HEK293 (cell line): Measurements from ENCODE around the gene NUDT3.
A peak's percentile ranks its signal among the peaks of the same experiment; 100 is the strongest.

Experiments
- CTCF ChIA-PET: fragments of 350-600 bp; formaldehyde crosslinking; extraction: SDS; loops from one replicate; lab custom pipeline; 2021; ENCODE audit warnings: antibody characterized with exemption; lab: Yijun Ruan, JAX
- POLR2A ChIA-PET: fragments of 300-600 bp; formaldehyde crosslinking; extraction: SDS; loops from one replicate; lab custom pipeline; 2020; ENCODE audit warnings: antibody characterized with exemption, inconsistent platforms; lab: Yijun Ruan, JAX
- H3K27ac ChIP-seq: fragments of 200-500 bp; sonication (Bioruptor generic); 2 replicates; pipeline ENCODE4 v1.5.1; 2014; ENCODE audit warnings: low read depth, low read length, control low read depth, inconsistent platforms; ENCODE audit errors: extremely low read depth
- H3K36me3 ChIP-seq, 2 experiments: fragments of 200-500 bp in 1 of 2; sonication (Bioruptor generic) in 1 of 2; 1 replicate in 1 of 2; 2 replicates in 1 of 2; pipeline ENCODE4 v1.5.1; 2014 to 2017; ENCODE audit warnings: inconsistent platforms in 2 of 2, low read length in 2 of 2; ENCODE audit not compliant: control insufficient read depth in 2 of 2, insufficient read depth in 1 of 2
- H3K4me1 ChIP-seq: fragments of 200-500 bp; sonication (Bioruptor generic); 2 replicates; pipeline ENCODE4 v1.5.1; 2014; ENCODE audit warnings: mild to moderate bottlenecking, low read length, inconsistent platforms; ENCODE audit not compliant: control insufficient read depth, insufficient read depth
- H3K4me3 ChIP-seq: 2 replicates; pipeline ENCODE4 v1.5.1; 2011; ENCODE audit warnings: low read depth, mild to moderate bottlenecking, control low read depth, low read length, moderate library complexity
- H3K9me3 ChIP-seq: fragments of 200-500 bp; sonication (Bioruptor generic); 2 replicates; pipeline ENCODE4 v1.5.1; 2014; ENCODE audit warnings: low read depth, low read length, inconsistent platforms; ENCODE audit not compliant: control insufficient read depth, insufficient read depth
- AEBP2 ChIP-seq: fragments of 450-650 bp; formaldehyde crosslinking; IDR thresholded peaks from 2 replicates; pipeline ENCODE4 v1.5.1; 2016; ENCODE audit warnings: missing biosample characterization, missing genetic modification characterization, borderline replicate concordance
- BCL11A ChIP-seq: fragments of 450-650 bp; formaldehyde crosslinking; IDR thresholded peaks from 2 replicates; pipeline ENCODE4 v1.5.1; 2016; ENCODE audit warnings: low read depth, missing biosample characterization, missing genetic modification characterization
- HIC1 ChIP-seq: fragments of 450-650 bp; formaldehyde crosslinking; IDR thresholded peaks from 2 replicates; pipeline ENCODE4 v1.5.1; 2016; ENCODE audit warnings: missing biosample characterization, missing genetic modification characterization
- IKZF3 ChIP-seq: fragments of 450-650 bp; IDR thresholded peaks from 2 replicates; pipeline ENCODE4 v1.5.0; 2018; ENCODE audit warnings: missing biosample characterization, mild to moderate bottlenecking, missing genetic modification characterization, moderate library complexity
- KLF16 ChIP-seq: fragments of 450-650 bp; formaldehyde crosslinking; IDR thresholded peaks from 2 replicates; pipeline ENCODE4 v1.5.1; 2017; ENCODE audit warnings: missing biosample characterization, missing genetic modification characterization
- OVOL3 ChIP-seq: fragments of 450-650 bp; formaldehyde crosslinking; IDR thresholded peaks from 2 replicates; pipeline ENCODE4 v1.5.1; 2016; ENCODE audit warnings: missing biosample characterization, missing genetic modification characterization
- PBX3 ChIP-seq: sonication (generic); formaldehyde crosslinking; IDR thresholded peaks from 2 replicates; pipeline ENCODE4 v1.8.1; 2022; ENCODE audit warnings: mild to moderate bottlenecking, moderate library complexity, missing genetic modification reagents
- PRDM10 ChIP-seq: fragments of 450-650 bp; formaldehyde crosslinking; IDR thresholded peaks from 2 replicates; pipeline ENCODE4 v1.5.1; 2016; ENCODE audit warnings: missing biosample characterization, missing genetic modification characterization
- SALL2 ChIP-seq: fragments of 450-650 bp; formaldehyde crosslinking; IDR thresholded peaks from 2 replicates; pipeline ENCODE4 v1.5.0; 2017; ENCODE audit warnings: missing biosample characterization, mild to moderate bottlenecking, missing genetic modification characterization, borderline replicate concordance
- SP2 ChIP-seq: fragments of 450-650 bp; formaldehyde crosslinking; IDR thresholded peaks from 2 replicates; pipeline ENCODE4 v1.5.1; 2016; ENCODE audit warnings: missing biosample characterization, missing genetic modification characterization
- ZBTB49 ChIP-seq: fragments of 450-650 bp; formaldehyde crosslinking; IDR thresholded peaks from 2 replicates; pipeline ENCODE4 v1.5.1; 2016; ENCODE audit warnings: missing biosample characterization, missing genetic modification characterization, low read depth
- ZNF10 ChIP-seq: fragments of 450-650 bp; formaldehyde crosslinking; IDR thresholded peaks from 2 replicates; pipeline ENCODE4 v1.5.1; 2017; ENCODE audit warnings: missing biosample characterization, missing genetic modification characterization
- ZNF211 ChIP-seq: fragments of 450-650 bp; formaldehyde crosslinking; IDR thresholded peaks from 2 replicates; pipeline ENCODE4 v1.5.1; 2016; ENCODE audit warnings: low read depth, missing biosample characterization, missing genetic modification characterization
- ZNF37A ChIP-seq: fragments of 450-650 bp; IDR thresholded peaks from 2 replicates; pipeline ENCODE4 v1.5.1; 2018; ENCODE audit warnings: missing biosample characterization, missing genetic modification characterization
- ZNF394 ChIP-seq: fragments of 450-650 bp; formaldehyde crosslinking; IDR thresholded peaks from 2 replicates; pipeline ENCODE4 v1.5.1; 2016; ENCODE audit warnings: missing biosample characterization, missing genetic modification characterization, mild to moderate bottlenecking, moderate library complexity, borderline replicate concordance
- ZNF433 ChIP-seq: fragments of 450-650 bp; formaldehyde crosslinking; IDR thresholded peaks from 2 replicates; pipeline ENCODE4 v1.5.1; 2016; ENCODE audit warnings: missing biosample characterization, missing genetic modification characterization, low read depth
- ZNF473 ChIP-seq: fragments of 450-650 bp; formaldehyde crosslinking; IDR thresholded peaks from 2 replicates; pipeline ENCODE4 v1.5.1; 2017; ENCODE audit warnings: missing biosample characterization, missing genetic modification characterization
- ZNF629 ChIP-seq: fragments of 450-650 bp; formaldehyde crosslinking; IDR thresholded peaks from 2 replicates; pipeline ENCODE4 v1.5.1; 2017; ENCODE audit warnings: missing biosample characterization, missing genetic modification characterization
- ZNF707 ChIP-seq: fragments of 450-650 bp; formaldehyde crosslinking; IDR thresholded peaks from 2 replicates; pipeline ENCODE4 v1.5.1; 2016; ENCODE audit warnings: missing biosample characterization, missing genetic modification characterization
- ZNF76 ChIP-seq: fragments of 450-650 bp; formaldehyde crosslinking; IDR thresholded peaks from 2 replicates; pipeline ENCODE4; 2016; ENCODE audit warnings: low read depth, missing biosample characterization, missing genetic modification characterization, borderline replicate concordance
- ZNF777 ChIP-seq: fragments of 450-650 bp; formaldehyde crosslinking; IDR thresholded peaks from 2 replicates; pipeline ENCODE4 v1.5.1; 2017; ENCODE audit warnings: missing biosample characterization, missing genetic modification characterization, borderline replicate concordance
- ZNF843 ChIP-seq: fragments of 450-650 bp; formaldehyde crosslinking; IDR thresholded peaks from 2 replicates; pipeline ENCODE4 v1.5.1; 2016; ENCODE audit warnings: missing biosample characterization, missing genetic modification characterization
- ZSCAN30 ChIP-seq: fragments of 450-650 bp; IDR thresholded peaks from 2 replicates; pipeline ENCODE4 v1.5.1; 2018; ENCODE audit warnings: missing biosample characterization, mild to moderate bottlenecking, missing genetic modification characterization, moderate library complexity

NUDT3 gene

GRCh38 chr6:34247481-34248197 is 144.8 kb downstream of the NUDT3 start (continued):
- TF ChIP-seq IKZF3 (tag by site-specific recombination) = peak; percentile 81
- TF ChIP-seq ZNF37A (tag by site-specific recombination) = no peak
- TF ChIP-seq PRDM10 (tag by site-specific recombination) = no peak
- no peak for TF ChIP-seq ZBTB49 (tag by site-specific recombination)
- TF ChIP-seq ZNF777 = no peak
- TF ChIP-seq SP2 (tag by site-specific recombination) = peak; percentile 23
- 0 out of 2 replicates have a peak, but pooled peaks have one; percentile 15 for TF ChIP-seq ZNF394 (tag by site-specific recombination)
- TF ChIP-seq OVOL3 = no peak

- H3K27ac ChIP-seq = no peak overlapping the region
- TF ChIP-seq AEBP2 (tag by site-specific recombination) (no peak), SP2 (tag by site-specific recombination) (peak; percentile 43; the same call in 1 of the 2 replicates), ZNF843 (tag by site-specific recombination) (no peak), KLF16 (no peak), SALL2 (tag by site-specific recombination) (no peak), ZNF76 (tag by site-specific recombination) (no peak), PBX3 (CRISPR knock-in tag) (no peak), ZSCAN30 (no peak), ZNF10 (peak; percentile 99), ZNF433 (tag by site-specific recombination) (no peak), BCL11A (tag by site-specific recombination) (peak; percentile 58; the same call in 1 of the 2 replicates), ZNF707 (no peak), ZNF473 (tag by site-specific recombination) (no peak), HIC1 (tag by site-specific recombination) (peak; percentile 92), ZNF211 (no peak), ZNF629 (tag by site-specific recombination) (0 out of 2 replicates have a peak, but pooled peaks have one; percentile 11)
Measured at GRCh38 chr6:34246563-34247391, 145.7 kb downstream of the NUDT3 start.

More at GRCh38 chr6:34246563-34247391, 145.7 kb downstream of the NUDT3 start:
- ChIA-PET POLR2A (interaction anchor here (0.5 to 4.5 kb wide), 3 partner anchors 168 to 262 kb away, joined by 3 to 54 read pairs (median 20); partner anchors contain the start of gene RPS10), CTCF (interaction anchor here (0.5 to 4.9 kb wide), 9 partner anchors 16 to 390 kb away, joined by 3 to 101 read pairs (median 5); no protein-coding TSS in a partner anchor)
- H3K4me1 ChIP-seq = peaks cover 3% of the 10 kb centered on the region; the same call in 1 of the 2 replicates
- H3K4me3 ChIP-seq = no peak overlapping the region
- H3K9me3 ChIP-seq = no peaks in the 10 kb centered on the region
- peaks cover 0 to 34% of the 10 kb centered on the region in 2 experiments; a peak in 1 of 3 replicates for H3K36me3 ChIP-seq
